HepG2 (cell line): ENCODE measurements around the gene ARHGEF7. TPM values are rescaled to one million over a fixed set of nuclear protein-coding genes. Genes with fewer than 3 reads are reported as not detected.
A peak's percentile ranks its signal among the peaks of the same experiment; 100 is the strongest.

Experiments used
- ATAC-seq: fragments of 200-7000 bp; cut with Tn5 transposase; 3 replicates; pipeline ENCODE4 v1.9.1; 2020; ENCODE audit warnings: mild to moderate bottlenecking, moderate library complexity
- BruUV-seq: library from RNA; stranded (reverse); fragments of 400-500 nt; replicated peaks from 2 replicates; lab custom pipeline; 2021; lab: Mats Ljungman, UMichigan
- CTCF ChIA-PET: fragments of 300-600 bp; formaldehyde crosslinking; extraction: SDS; loops from one replicate; lab custom pipeline; 2021; ENCODE audit warnings: low total read pairs, inconsistent platforms, low intra/inter-chr PET ratio; lab: Yijun Ruan, JAX
- POLR2A ChIA-PET: fragments of 350-600 bp; sonication (Branson Sonifier 250); formaldehyde crosslinking; loops from one replicate; lab custom pipeline; 2020; ENCODE audit warnings: antibody characterized with exemption, inconsistent platforms; lab: Yijun Ruan, JAX
- DNase-seq: peaks from one replicate; pipeline ENCODE4 v3.0.0-alpha.2; 2015; ENCODE audit warnings: low spot score
- FAIRE-seq: peaks from 3 replicates; lab custom pipeline; 2011; peaks lifted over from hg19 to GRCh38; lab: Jason Lieb, UNC
- H2AFZ ChIP-seq: one replicate; pipeline ENCODE4 v1.6.1; 2011; ENCODE audit warnings: low read length, inconsistent platforms
- H3K27ac ChIP-seq: fragments of 300-600 bp; 3 replicates; pipeline ENCODE4 v1.8.0; 2011; ENCODE audit warnings: mixed run types, mild to moderate bottlenecking, mixed read lengths, low read length, inconsistent platforms; ENCODE audit not compliant: insufficient read depth; ENCODE audit errors: extremely low read length
- H3K27me3 ChIP-seq, 2 experiments: fragments of 200-600 bp in 1 of 2; 2 replicates in 1 of 2; 3 replicates in 1 of 2; pipeline versions ENCODE4 v1.6.0 to v1.8.0; 2011; ENCODE audit warnings: low read length in 2 of 2, mild to moderate bottlenecking in 2 of 2, moderate library complexity in 2 of 2, inconsistent platforms in 1 of 2; ENCODE audit not compliant: insufficient read depth in 2 of 2, control insufficient read depth in 1 of 2
- H3K36me3 ChIP-seq, 2 experiments: fragments of 200-600 bp in 1 of 2; replicated peaks in 1 of 2; 2 replicates in 1 of 2; 3 replicates in 1 of 2; pipeline versions ENCODE4 v1.5.1 to v1.8.0; 2011; ENCODE audit warnings: low read length in 2 of 2, inconsistent platforms in 1 of 2; ENCODE audit not compliant: insufficient read depth in 2 of 2, control insufficient read depth in 1 of 2
- H3K4me1 ChIP-seq: 2 replicates; pipeline ENCODE4 v1.5.1; 2012; ENCODE audit warnings: low read length, inconsistent platforms; ENCODE audit not compliant: insufficient read depth
- H3K4me2 ChIP-seq: 2 replicates; pipeline ENCODE4 v1.6.0; 2011; ENCODE audit warnings: low read depth, low read length, inconsistent platforms
- H3K4me3 ChIP-seq, 3 experiments: fragments of 200-600 bp in 1 of 3; sonication (generic), shearing (Covaris generic) in 1 of 3; replicated peaks in 1 of 3; 2 replicates each; pipeline ENCODE4 v1.5.1; 2011 to 2016; ENCODE audit warnings: low read length in 3 of 3, inconsistent platforms in 2 of 3, low read depth in 2 of 3, mild to moderate bottlenecking in 2 of 3, control low read depth in 1 of 3, mixed read lengths in 1 of 3; ENCODE audit not compliant: insufficient read depth in 1 of 3
- H3K79me2 ChIP-seq: one replicate; pipeline ENCODE4 v1.6.1; 2011; ENCODE audit warnings: low read length, inconsistent platforms; ENCODE audit not compliant: insufficient read depth
- H3K9ac ChIP-seq: 2 replicates; pipeline ENCODE4 v1.6.0; 2011; ENCODE audit warnings: mild to moderate bottlenecking, low read depth, low read length, inconsistent platforms; ENCODE audit not compliant: insufficient read depth
- H3K9me3 ChIP-seq: 2 replicates; pipeline ENCODE4 v1.5.1; 2012; ENCODE audit warnings: mild to moderate bottlenecking, low read length
- H4K20me1 ChIP-seq: 2 replicates; pipeline ENCODE4 v1.6.0; 2011; ENCODE audit warnings: inconsistent platforms, mild to moderate bottlenecking, low read length, moderate library complexity; ENCODE audit not compliant: insufficient read depth
- CREB3 ChIP-seq: sonication (generic); formaldehyde crosslinking; IDR thresholded peaks from 2 replicates; pipeline ENCODE4 v1.5.0; 2020; ENCODE audit warnings: missing genetic modification reagents
- FOXA1 ChIP-seq, 2 experiments: fragments of 450-650 bp in 1 of 2; sonication (generic) in 1 of 2; formaldehyde crosslinking in 1 of 2; IDR thresholded peaks; 2 replicates each; pipeline versions ENCODE4 v1.4.0 to v1.6.1; 2016 to 2020; ENCODE audit warnings: missing genetic modification reagents in 1 of 2
- GTF2F1 ChIP-seq: fragments of 150-350 bp; IDR thresholded peaks from 2 replicates; pipeline ENCODE4 v1.6.1; 2014; ENCODE audit warnings: low read length
- HMG20B ChIP-seq: conservative IDR thresholded peaks from 2 replicates; pipeline ENCODE4 v1.6.1; 2016; ENCODE audit warnings: missing genetic modification reagents, missing compliant biosample characterization
- JUNB ChIP-seq: sonication (generic); formaldehyde crosslinking; IDR thresholded peaks from 2 replicates; pipeline ENCODE4 v1.8.0; 2022; ENCODE audit warnings: missing genetic modification reagents, mild to moderate bottlenecking, borderline replicate concordance
- KAT8 ChIP-seq: IDR thresholded peaks from 2 replicates; pipeline ENCODE4 v1.6.1; 2016; ENCODE audit warnings: missing genetic modification reagents, missing compliant biosample characterization
- MIER2 ChIP-seq: IDR thresholded peaks from 2 replicates; pipeline ENCODE4 v1.6.1; 2016; ENCODE audit warnings: missing biosample characterization, missing genetic modification reagents
- NFRKB ChIP-seq: fragments of 450-650 bp; IDR thresholded peaks from 2 replicates; pipeline ENCODE4 v1.6.1; 2017
- PLSCR1 ChIP-seq: sonication (generic); formaldehyde crosslinking; IDR thresholded peaks from 2 replicates; pipeline ENCODE4 v1.5.0; 2020; ENCODE audit warnings: missing genetic modification reagents, mild to moderate bottlenecking, borderline replicate concordance
- RBAK ChIP-seq: sonication (generic); formaldehyde crosslinking; IDR thresholded peaks from 2 replicates; pipeline ENCODE4 v1.5.1; 2020; ENCODE audit warnings: mild to moderate bottlenecking, missing genetic modification reagents
- RFX5 ChIP-seq: IDR thresholded peaks from 2 replicates; pipeline ENCODE4 v1.6.1; 2011; ENCODE audit warnings: low read depth, low read length, improper control_type of control experiment
- ZZZ3 ChIP-seq: sonication (generic); formaldehyde crosslinking; IDR thresholded peaks from 2 replicates; pipeline ENCODE4 v1.4.0; 2020; ENCODE audit warnings: missing genetic modification reagents, mild to moderate bottlenecking, borderline replicate concordance
- WGBS: methylation state at CpG from one replicate; pipeline ENCODE4 v1.1.6; 2017; ENCODE audit warnings: low lambda C conversion rate; 5-methylcytosine and 5-hydroxymethylcytosine counted together
- in situ Hi-C: cut with HindIII; loops from 2 replicates; pipeline ENCODE4 v1.10.0; 2017; ENCODE audit warnings: low pct_unique_long_range_greater_than_20kb; ENCODE audit not compliant: extremely low pct_ligation_motif_present
- intact Hi-C: fragments of 100-400 bp; cut with micrococcal nuclease; formaldehyde crosslinking; loops from one replicate; pipeline ENCODE4 v1.10.0; 2022; ENCODE audit not compliant: unreplicated experiment
- polyA plus RNA-seq, 8 experiments: library from polyadenylated mRNA; depleted of rRNA in 3 of 8; stranded (reverse) in 7 of 8; unstranded in 1 of 8; fragments of >200 nt; fragmentation: Illumina TruSeq in 4 of 8; extraction: Trizol in 4 of 8; gene quantifications; 2 replicates each; pipeline versions ENCODE4 v1.2.1 to v1.2.3, GENCODE V29; 2011 to 2016; ENCODE audit warnings: low read depth in 4 of 8, missing spikeins in 1 of 8, mixed read lengths in 1 of 8; ENCODE audit not compliant: insufficient read depth in 1 of 8
- total RNA-seq, 5 experiments: library from RNA; depleted of rRNA; stranded (reverse); fragments of >200 nt; fragmentation: Illumina TruSeq; extraction: Trizol; gene quantifications; 2 replicates each; pipeline ENCODE4 v1.2.3, GENCODE V29; 2016; ENCODE audit warnings: low read depth in 1 of 5
- TF ChIP-seq, protein P1 (sequence below): sonication (generic); formaldehyde crosslinking; IDR thresholded peaks from 2 replicates; pipeline ENCODE4 v1.8.0; 2022; ENCODE audit warnings: mild to moderate bottlenecking, missing genetic modification reagents, moderate library complexity

The ARHGEF7 gene
- total and polyA plus RNA-seq, 2 of the 13 experiments (the other 11 are each of a cell fraction or from before 2014, with no cell fraction given), result 15.7 to 22.3 TPM

DNA sequence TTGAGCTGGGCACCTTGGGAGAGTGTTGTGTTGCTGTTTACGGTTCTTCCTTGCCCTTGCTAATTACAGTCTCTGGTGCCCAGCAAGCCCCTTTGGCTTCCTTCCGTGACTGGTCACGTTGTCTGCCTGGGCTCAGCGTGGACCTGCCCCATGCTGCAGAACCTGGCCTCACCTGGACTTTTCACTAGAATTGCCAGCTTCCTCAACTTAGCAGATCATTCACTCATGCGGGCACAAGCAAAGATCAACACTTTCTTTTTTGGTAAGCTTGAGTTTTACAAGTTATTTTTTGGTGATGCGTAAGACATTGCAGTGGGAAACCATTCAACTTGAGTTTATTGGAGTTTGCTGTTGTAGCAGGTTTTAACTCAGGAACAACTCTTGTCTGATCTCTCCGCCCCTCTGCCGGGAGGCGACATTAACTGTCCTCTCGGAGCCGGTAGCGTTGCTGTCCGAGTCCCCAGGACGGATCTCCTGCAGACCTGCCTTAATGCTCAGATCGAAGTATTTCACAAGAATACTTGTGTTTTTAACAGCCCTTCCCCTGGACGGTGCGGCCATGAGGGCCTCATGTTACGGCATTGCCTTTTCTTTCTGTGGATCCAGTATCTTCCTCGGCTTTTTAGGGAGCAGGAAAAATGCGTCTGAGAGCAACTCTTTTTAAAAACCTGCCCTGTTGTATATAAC lies 189.6 kb downstream of the ARHGEF7 start:
- no peak for TF ChIP-seq PLSCR1 (CRISPR knock-in tag)
- TF ChIP-seq NFRKB, result no peak
- no peak for TF ChIP-seq KAT8
- no peak for TF ChIP-seq RBAK (CRISPR knock-in tag)
- TF ChIP-seq GTF2F1, result no peak
- no peak overlapping the region for H3K9ac ChIP-seq
- no peaks in the 10 kb centered on the region for H3K9me3 ChIP-seq
- in situ Hi-C loops, result no loop called here
- POLR2A ChIA-PET, result no interaction called here
- no peak for DNase-seq
- WGBS, result 98% methylated on average over 20 of the region's 20 CpGs
- CTCF ChIA-PET, result no interaction called here
- intact Hi-C loops, result no loop called here
- ATAC-seq, result no peak
- no peak overlapping the region for H3K4me2 ChIP-seq
- no peak overlapping the region for H2AFZ ChIP-seq
- no peaks in the 10 kb centered on the region for H4K20me1 ChIP-seq
- FAIRE-seq, result no peak
- peaks cover 22 to 61% of the 10 kb centered on the region in 2 experiments; a peak in 4 of 5 replicates for H3K36me3 ChIP-seq
- no peak overlapping the region for H3K27ac ChIP-seq
- H3K4me3 ChIP-seq, result no peak overlapping the region
- H3K79me2 ChIP-seq, result no peaks in the 10 kb centered on the region
- H3K4me1 ChIP-seq, result no peaks in the 10 kb centered on the region
- no peaks in the 10 kb centered on the region for H3K27me3 ChIP-seq
- TSS peak; percentile 32 for BruUV-seq

DNA sequence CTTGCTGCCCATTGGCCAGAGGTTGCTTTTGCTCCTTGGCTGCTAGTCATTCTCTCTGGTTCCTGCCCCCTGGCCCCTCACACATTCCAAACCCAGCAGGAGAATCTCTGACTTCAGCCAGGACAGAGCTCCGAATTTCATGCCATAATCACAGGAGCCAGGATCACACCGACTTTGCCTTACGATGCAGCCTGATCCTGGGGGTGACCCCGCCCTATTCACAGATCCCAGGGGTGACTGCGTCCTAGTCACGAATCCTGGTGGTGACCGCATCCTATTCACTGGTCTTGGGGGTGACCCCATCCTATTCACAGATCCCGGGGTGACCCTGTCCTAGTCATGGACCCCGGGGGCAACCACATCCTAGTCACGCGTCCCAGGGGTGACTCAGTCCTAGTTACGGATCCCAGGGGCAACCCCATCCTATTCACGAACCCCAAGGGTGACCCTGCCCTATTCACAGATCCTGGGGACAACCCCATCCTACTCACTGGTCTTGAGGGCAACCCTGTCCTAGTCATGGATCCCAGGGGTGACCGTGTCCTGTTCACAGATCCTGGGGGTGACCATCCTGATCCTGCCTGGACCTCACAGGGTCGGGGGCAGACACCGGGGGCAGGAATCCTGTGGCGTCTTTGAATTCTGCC lies 198.0 kb downstream of the ARHGEF7 start:
- no peak overlapping the region for H3K9ac ChIP-seq
- H3K4me3 ChIP-seq, result no peak overlapping the region
- peaks cover 7% of the 10 kb centered on the region; the same call in 1 of the 2 replicates for H3K9me3 ChIP-seq
- ATAC-seq (no peak), FAIRE-seq (no peak), DNase-seq (no peak)
- ChIA-PET CTCF (no interaction called here), POLR2A (no interaction called here)
- H4K20me1 ChIP-seq, result no peaks in the 10 kb centered on the region
- H3K79me2 ChIP-seq, result no peaks in the 10 kb centered on the region
- WGBS, result 96% methylated on average over 5 of the region's 17 CpGs
- no peaks in the 10 kb centered on the region for H3K4me1 ChIP-seq
- H3K27me3 ChIP-seq, result no peaks in the 10 kb centered on the region
- H3K36me3 ChIP-seq, result peaks cover 0 to 2% of the 10 kb centered on the region in 2 experiments; a peak in 1 of 5 replicates
- in situ Hi-C loops, result no loop called here
- H3K27ac ChIP-seq, result no peak overlapping the region
- BruUV-seq, result no TSS peak
- no peak overlapping the region for H2AFZ ChIP-seq
- intact Hi-C loops, result no loop called here
- no peak overlapping the region for H3K4me2 ChIP-seq
- TF ChIP-seq JUNB (CRISPR knock-in tag) (no peak), ZZZ3 (CRISPR knock-in tag) (no peak), MIER2 (no peak), RFX5 (no peak), HMG20B (no peak), CREB3 (CRISPR knock-in tag) (no peak), FOXA1 (IDR thresholded peaks at IDR 0.05) (no peak), FOXA1 (CRISPR knock-in tag; IDR thresholded peaks at IDR 0.05) (no peak)
- TF ChIP-seq, protein P1, sequence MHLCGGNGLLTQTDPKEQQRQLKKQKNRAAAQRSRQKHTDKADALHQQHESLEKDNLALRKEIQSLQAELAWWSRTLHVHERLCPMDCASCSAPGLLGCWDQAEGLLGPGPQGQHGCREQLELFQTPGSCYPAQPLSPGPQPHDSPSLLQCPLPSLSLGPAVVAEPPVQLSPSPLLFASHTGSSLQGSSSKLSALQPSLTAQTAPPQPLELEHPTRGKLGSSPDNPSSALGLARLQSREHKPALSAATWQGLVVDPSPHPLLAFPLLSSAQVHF (CRISPR knock-in tag), result no peak
